Measurements from ENCODE around the gene CDC5L.

The CDC5L gene

GRCh38 chr6:44404715-44405099 is 17.2 kb downstream of the CDC5L start:
- H3K36me3 ChIP-seq = peaks cover 74% of the 10 kb centered on the region
- H3K4me3 ChIP-seq (ENCODE audit: low read depth in 1 of 2, low read length in 1 of 2) = no peak overlapping the region
- no peak overlapping the region for H3K27ac ChIP-seq
- no peak for TF ChIP-seq CTCF (IDR thresholded peaks at IDR 0.05)
- H3K4me1 ChIP-seq (ENCODE audit: control insufficient read depth in 1 of 2, insufficient read depth in 1 of 2, low read depth in 1 of 2, low read length in 1 of 2) = no peaks in the 10 kb centered on the region
- no peaks in the 10 kb centered on the region for H3K9me3 ChIP-seq
- no peaks in the 10 kb centered on the region for H3K27me3 ChIP-seq

DNA sequence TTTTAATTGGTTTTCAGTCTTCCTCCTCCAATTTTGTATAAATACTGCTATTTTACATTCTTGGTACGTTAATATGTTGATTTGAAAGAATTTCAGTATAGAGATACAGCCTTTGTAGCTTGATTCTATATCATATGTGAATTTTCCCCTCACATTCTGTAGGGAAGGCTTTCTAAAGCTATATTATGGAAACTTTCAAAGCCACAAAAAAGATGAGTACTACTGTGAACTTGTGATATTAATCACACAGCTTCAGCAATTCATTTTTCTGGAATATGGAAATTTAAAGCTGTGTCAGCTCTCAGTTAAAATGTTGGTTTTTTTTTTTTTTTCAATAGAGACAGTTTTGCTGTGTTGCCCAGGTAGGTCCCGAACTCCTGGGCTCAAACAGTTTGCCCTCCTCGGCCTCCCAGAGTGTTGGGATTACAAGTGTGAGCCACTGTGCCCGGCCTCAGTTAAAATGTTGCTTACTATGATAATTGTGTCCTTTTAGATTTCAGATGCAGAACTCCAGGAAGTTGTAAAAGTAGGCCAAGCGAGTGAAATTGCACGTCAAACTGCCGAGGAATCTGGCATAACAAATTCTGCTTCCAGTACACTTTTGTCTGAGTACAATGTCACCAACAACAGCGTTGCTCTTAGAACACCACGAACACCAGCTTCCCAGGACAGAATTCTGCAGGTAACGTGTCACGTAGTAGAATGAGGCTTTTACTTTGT is 20.6 kb downstream of the CDC5L start:
- no peak for TF ChIP-seq CTCF (IDR thresholded peaks at IDR 0.05)
- H3K36me3 ChIP-seq = peaks cover 78% of the 10 kb centered on the region
- no peaks in the 10 kb centered on the region for H3K9me3 ChIP-seq
- H3K27me3 ChIP-seq = no peaks in the 10 kb centered on the region
- no peak overlapping the region for H3K4me3 ChIP-seq (ENCODE audit: low read depth in 1 of 2, low read length in 1 of 2)
- no peak overlapping the region for H3K27ac ChIP-seq
- H3K4me1 ChIP-seq (ENCODE audit: control insufficient read depth in 1 of 2, insufficient read depth in 1 of 2, low read depth in 1 of 2, low read length in 1 of 2) = no peaks in the 10 kb centered on the region

DNA sequence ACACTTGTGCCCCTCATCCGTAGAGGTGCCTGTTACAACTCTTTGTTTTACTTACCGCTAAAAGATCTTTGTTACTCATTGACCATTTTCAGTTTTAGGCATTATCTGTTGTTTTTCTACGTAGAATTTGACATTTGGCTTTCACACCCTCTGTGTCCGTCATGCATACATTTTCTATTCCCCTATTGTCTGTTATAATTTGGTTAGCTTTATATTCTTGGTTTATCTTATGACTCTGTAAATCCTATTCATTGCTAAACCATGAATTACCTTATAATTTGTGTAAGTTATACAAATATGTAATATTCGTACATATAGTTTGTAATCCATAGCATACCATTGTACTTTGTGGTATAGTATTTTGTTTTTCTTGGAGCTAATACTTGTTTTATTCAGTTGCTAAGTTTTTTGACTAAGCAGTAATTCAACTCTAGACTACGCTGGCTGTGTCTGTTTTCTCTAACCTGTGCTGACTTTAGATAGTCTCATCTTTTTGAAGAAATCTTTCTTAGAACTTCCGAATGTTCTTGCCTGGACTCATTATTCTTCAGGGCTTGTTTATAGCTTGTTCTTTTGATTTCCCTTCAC is 21.8 kb downstream of the CDC5L start:
- Histone ChIP-seq H3K27me3 (no peaks in the 10 kb centered on the region), H3K27ac (no peak overlapping the region), H3K36me3 (peaks cover 80% of the 10 kb centered on the region), H3K9me3 (no peaks in the 10 kb centered on the region), H3K4me3 (ENCODE audit: low read depth in 1 of 2, low read length in 1 of 2) (no peak overlapping the region), H3K4me1 (ENCODE audit: control insufficient read depth in 1 of 2, insufficient read depth in 1 of 2, low read depth in 1 of 2, low read length in 1 of 2) (no peaks in the 10 kb centered on the region)
- no peak for TF ChIP-seq CTCF (IDR thresholded peaks at IDR 0.05)

DNA sequence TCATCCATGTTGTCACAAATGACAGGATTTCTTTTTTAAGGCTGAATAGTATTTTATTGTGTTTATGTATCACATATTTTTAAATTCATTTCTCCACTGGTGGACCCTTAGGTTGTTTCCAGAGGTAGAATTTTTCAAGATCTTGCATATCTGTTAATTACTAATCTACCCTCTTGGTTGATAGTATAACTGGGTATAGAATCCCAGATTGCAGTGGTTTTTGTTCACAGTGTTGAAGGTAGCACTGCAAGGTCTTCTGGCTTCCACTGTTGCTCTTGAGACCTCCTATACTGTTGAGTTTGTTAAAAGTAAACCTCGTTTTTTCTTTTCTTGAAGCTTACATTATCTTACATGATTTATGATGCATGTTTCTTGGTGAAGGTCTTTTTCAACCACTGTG is 22.9 kb downstream of the CDC5L start:
- Histone ChIP-seq H3K27me3 (no peaks in the 10 kb centered on the region), H3K4me1 (ENCODE audit: control insufficient read depth in 1 of 2, insufficient read depth in 1 of 2, low read depth in 1 of 2, low read length in 1 of 2) (no peaks in the 10 kb centered on the region), H3K36me3 (peaks cover 72% of the 10 kb centered on the region), H3K9me3 (no peaks in the 10 kb centered on the region), H3K27ac (no peak overlapping the region), H3K4me3 (ENCODE audit: low read depth in 1 of 2, low read length in 1 of 2) (no peak overlapping the region)
- TF ChIP-seq CTCF (IDR thresholded peaks at IDR 0.05) = no peak

DNA sequence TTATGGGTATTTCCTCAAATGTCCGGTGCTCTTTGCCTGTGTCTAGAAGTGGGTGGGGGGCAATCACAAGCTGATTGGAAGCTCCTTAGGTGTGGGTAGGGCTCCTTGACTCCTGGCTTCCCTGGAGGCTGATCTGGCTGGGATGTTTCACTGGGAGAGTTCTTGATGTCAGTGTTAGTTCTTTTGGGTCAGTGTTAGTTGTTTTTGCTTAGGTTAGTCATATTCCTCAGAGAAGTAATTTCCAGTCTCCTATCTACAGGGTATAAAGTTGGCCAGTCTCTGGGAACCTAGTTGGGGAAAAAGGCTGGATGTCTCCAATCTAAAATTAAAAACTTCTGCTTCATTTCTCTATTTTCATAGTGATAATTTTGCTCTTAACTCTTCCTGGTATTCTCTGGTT is 23.6 kb downstream of the CDC5L start:
- Histone ChIP-seq H3K36me3 (peaks cover 72% of the 10 kb centered on the region), H3K4me1 (ENCODE audit: control insufficient read depth in 1 of 2, insufficient read depth in 1 of 2, low read depth in 1 of 2, low read length in 1 of 2) (no peaks in the 10 kb centered on the region), H3K27ac (no peak overlapping the region), H3K27me3 (no peaks in the 10 kb centered on the region), H3K4me3 (ENCODE audit: low read depth in 1 of 2, low read length in 1 of 2) (no peak overlapping the region), H3K9me3 (no peaks in the 10 kb centered on the region)
- no peak for TF ChIP-seq CTCF (IDR thresholded peaks at IDR 0.05)

All from neutrophil (primary cell).